Adrenal gland (tissue), 5 donors: ENCODE data around the gene ENPP1.

Experiments
- POLR2A ChIP-seq, 2 donors: fragments of 450-650 bp; IDR thresholded peaks; one replicate each; pipeline ENCODE4 v1.6.1; 2017; ENCODE audit warnings: antibody characterized with exemption in 2 of 2, mild to moderate bottlenecking in 2 of 2, moderate library complexity in 1 of 2
- TF ChIP-seq, protein P1 (sequence below), 6 experiments: fragments of 450-650 bp in 4 of 6; fragments of 200-600 bp in 2 of 6; sonication (generic) in 1 of 6; IDR thresholded peaks; 1 replicate in 5 of 6; 2 replicates in 1 of 6; pipeline versions ENCODE4 v1.5.1 to v1.8.0; 2016 to 2021; ENCODE audit warnings: antibody characterized with exemption in 6 of 6, mild to moderate bottlenecking in 2 of 6, moderate library complexity in 1 of 6
- donor health status: DM: no; HTN: no; CAD: no.

DNA sequence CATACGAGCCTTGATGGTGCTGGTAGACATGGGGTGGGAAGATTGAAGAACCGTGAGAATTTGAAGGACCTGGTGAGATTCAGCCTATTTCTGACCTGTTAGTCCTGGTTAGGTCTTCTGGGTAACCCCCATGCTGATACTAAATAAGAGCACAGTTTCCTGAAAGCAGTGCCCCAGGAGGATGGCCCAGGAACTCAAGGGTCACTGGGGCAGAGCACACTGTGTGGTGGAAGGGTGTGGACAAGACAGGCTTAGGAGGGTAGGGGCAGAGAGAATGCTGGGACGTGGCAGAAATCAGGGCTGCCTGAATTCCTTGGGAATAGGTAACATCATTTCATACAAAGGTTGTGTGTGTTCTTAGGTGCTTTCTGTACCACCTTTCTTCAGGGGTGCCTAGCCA lies 31.9 kb upstream of the ENPP1 start:
- TF ChIP-seq POLR2A (IDR thresholded peaks at IDR 0.05), result no peak
- TF ChIP-seq, protein P1, sequence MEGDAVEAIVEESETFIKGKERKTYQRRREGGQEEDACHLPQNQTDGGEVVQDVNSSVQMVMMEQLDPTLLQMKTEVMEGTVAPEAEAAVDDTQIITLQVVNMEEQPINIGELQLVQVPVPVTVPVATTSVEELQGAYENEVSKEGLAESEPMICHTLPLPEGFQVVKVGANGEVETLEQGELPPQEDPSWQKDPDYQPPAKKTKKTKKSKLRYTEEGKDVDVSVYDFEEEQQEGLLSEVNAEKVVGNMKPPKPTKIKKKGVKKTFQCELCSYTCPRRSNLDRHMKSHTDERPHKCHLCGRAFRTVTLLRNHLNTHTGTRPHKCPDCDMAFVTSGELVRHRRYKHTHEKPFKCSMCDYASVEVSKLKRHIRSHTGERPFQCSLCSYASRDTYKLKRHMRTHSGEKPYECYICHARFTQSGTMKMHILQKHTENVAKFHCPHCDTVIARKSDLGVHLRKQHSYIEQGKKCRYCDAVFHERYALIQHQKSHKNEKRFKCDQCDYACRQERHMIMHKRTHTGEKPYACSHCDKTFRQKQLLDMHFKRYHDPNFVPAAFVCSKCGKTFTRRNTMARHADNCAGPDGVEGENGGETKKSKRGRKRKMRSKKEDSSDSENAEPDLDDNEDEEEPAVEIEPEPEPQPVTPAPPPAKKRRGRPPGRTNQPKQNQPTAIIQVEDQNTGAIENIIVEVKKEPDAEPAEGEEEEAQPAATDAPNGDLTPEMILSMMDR (IDR thresholded peaks at IDR 0.05), result no peak
